Measurements from ENCODE around the gene GALNT9. TPM values are rescaled to one million over a fixed set of nuclear protein-coding genes. Genes with fewer than 3 reads are reported as not detected.

The GALNT9 gene
- total and polyA plus RNA-seq, 2 experiments from 2014 or later, result 3.9 to 4.7 TPM

GRCh38 chr12:132162508-132163031 lies 166.8 kb downstream of the GALNT9 start:
- DNase-seq (ENCODE audit: low spot score), result no peak
- Histone ChIP-seq H3K27me3 (peaks cover 5% of the 10 kb centered on the region), H3K4me2 (no peak overlapping the region), H3K36me3 (replicated peaks; ENCODE audit: insufficient read depth, low read depth) (no peaks in the 10 kb centered on the region), H4K20me1 (ENCODE audit: insufficient read depth, poor library complexity, severe bottlenecking) (no peaks in the 10 kb centered on the region), H3K79me2 (no peaks in the 10 kb centered on the region), H3K4me1 (ENCODE audit: insufficient read depth) (no peaks in the 10 kb centered on the region), H3K9me2 (replicated peaks; ENCODE audit: insufficient read depth) (no peaks in the 10 kb centered on the region), H3K9me3 (ENCODE audit: low read depth) (no peaks in the 10 kb centered on the region), H3K27ac (no peak overlapping the region), H2AFZ (no peak overlapping the region), H3K4me3 (no peak overlapping the region)
- TF ChIP-seq EZH2 (IDR thresholded peaks at IDR 0.05; ENCODE audit: borderline replicate concordance), result no peak
- TF ChIP-seq CTCF (IDR thresholded peaks at IDR 0.05; ENCODE audit: poor library complexity), result no peak
- TF ChIP-seq EZH2phosphoT487 (IDR thresholded peaks at IDR 0.05; ENCODE audit: low read depth, severe bottlenecking, unreplicated experiment), result no peak
- WGBS (ENCODE audit: low lambda C conversion rate, missing lambda C conversion rate), result 56% methylated on average over 17 of the region's 17 CpGs

GRCh38 chr12:132161796-132162507 lies 167.4 kb downstream of the GALNT9 start:
- H3K27ac ChIP-seq, result no peak overlapping the region
- TF ChIP-seq EZH2 (IDR thresholded peaks at IDR 0.05; ENCODE audit: borderline replicate concordance) (no peak), EZH2phosphoT487 (IDR thresholded peaks at IDR 0.05; ENCODE audit: low read depth, severe bottlenecking, unreplicated experiment) (no peak), CTCF (IDR thresholded peaks at IDR 0.05; ENCODE audit: poor library complexity) (no peak)
- no peaks in the 10 kb centered on the region for H3K9me3 ChIP-seq (ENCODE audit: low read depth)
- no peaks in the 10 kb centered on the region for H4K20me1 ChIP-seq (ENCODE audit: insufficient read depth, poor library complexity, severe bottlenecking)
- 69% methylated on average over 13 of the region's 17 CpGs for WGBS (ENCODE audit: low lambda C conversion rate, missing lambda C conversion rate)
- H3K79me2 ChIP-seq, result no peaks in the 10 kb centered on the region
- peaks cover 5% of the 10 kb centered on the region for H3K27me3 ChIP-seq
- no peak overlapping the region for H3K4me2 ChIP-seq
- H3K4me3 ChIP-seq, result no peak overlapping the region
- H3K4me1 ChIP-seq (ENCODE audit: insufficient read depth), result no peaks in the 10 kb centered on the region
- no peak for DNase-seq (ENCODE audit: low spot score)
- H2AFZ ChIP-seq, result no peak overlapping the region
- H3K36me3 ChIP-seq (replicated peaks; ENCODE audit: insufficient read depth, low read depth), result no peaks in the 10 kb centered on the region
- no peaks in the 10 kb centered on the region for H3K9me2 ChIP-seq (replicated peaks; ENCODE audit: insufficient read depth)

- Histone ChIP-seq H3K4me1 (ENCODE audit: insufficient read depth) (no peaks in the 10 kb centered on the region), H3K4me2 (no peak overlapping the region), H3K79me2 (no peaks in the 10 kb centered on the region), H4K20me1 (ENCODE audit: insufficient read depth, poor library complexity, severe bottlenecking) (no peaks in the 10 kb centered on the region), H3K9me3 (ENCODE audit: low read depth) (no peaks in the 10 kb centered on the region), H3K27me3 (peaks cover 5% of the 10 kb centered on the region), H3K36me3 (replicated peaks; ENCODE audit: insufficient read depth, low read depth) (no peaks in the 10 kb centered on the region), H3K27ac (no peak overlapping the region), H2AFZ (no peak overlapping the region), H3K4me3 (no peak overlapping the region), H3K9me2 (replicated peaks; ENCODE audit: insufficient read depth) (no peaks in the 10 kb centered on the region)
- 61% methylated on average over 7 of the region's 14 CpGs for WGBS (ENCODE audit: low lambda C conversion rate, missing lambda C conversion rate)
- TF ChIP-seq EZH2 (IDR thresholded peaks at IDR 0.05; ENCODE audit: borderline replicate concordance) (no peak), EZH2phosphoT487 (IDR thresholded peaks at IDR 0.05; ENCODE audit: low read depth, severe bottlenecking, unreplicated experiment) (no peak), CTCF (IDR thresholded peaks at IDR 0.05; ENCODE audit: poor library complexity) (no peak)
- DNase-seq (ENCODE audit: low spot score), result no peak
These were observed 168.2 kb downstream of the GALNT9 start for GRCh38 chr12:132161036-132161781.

All from hepatocyte (in vitro differentiated cells).